Left renal pelvis (tissue), 4 donors: Measurements from ENCODE around the gene TMEM203. TPM values are rescaled to one million over a fixed set of nuclear protein-coding genes. Genes with fewer than 3 reads are reported as not detected.
A peak's percentile ranks its signal among the peaks of the same experiment; 100 is the strongest.

ENCODE experiments used
- DNase-seq, 4 donors: peaks; one replicate each; pipeline ENCODE4 v3.0.0-alpha.2; 2013; ENCODE audit warnings: low read depth in 4 of 4, low spot score in 3 of 4
- polyA plus RNA-seq, 4 donors: library from polyadenylated mRNA; unstranded; fragments of 120-200 nt; gene quantifications; one replicate each; pipeline ENCODE4 v1.2.1, GENCODE V29; 2013; ENCODE audit not compliant: insufficient read length in 4 of 4

TMEM203 gene
- polyA plus RNA-seq, 4 donors, result 39.3 to 46.6 (median 44.9) TPM

GRCh38 chr9:137182836-137183235, 22.6 kb downstream of the TMEM203 start:
- DNase-seq, result no peak

- DNase-seq, result no peak
These were observed 23.8 kb downstream of the TMEM203 start for GRCh38 chr9:137181680-137182079.

DNA sequence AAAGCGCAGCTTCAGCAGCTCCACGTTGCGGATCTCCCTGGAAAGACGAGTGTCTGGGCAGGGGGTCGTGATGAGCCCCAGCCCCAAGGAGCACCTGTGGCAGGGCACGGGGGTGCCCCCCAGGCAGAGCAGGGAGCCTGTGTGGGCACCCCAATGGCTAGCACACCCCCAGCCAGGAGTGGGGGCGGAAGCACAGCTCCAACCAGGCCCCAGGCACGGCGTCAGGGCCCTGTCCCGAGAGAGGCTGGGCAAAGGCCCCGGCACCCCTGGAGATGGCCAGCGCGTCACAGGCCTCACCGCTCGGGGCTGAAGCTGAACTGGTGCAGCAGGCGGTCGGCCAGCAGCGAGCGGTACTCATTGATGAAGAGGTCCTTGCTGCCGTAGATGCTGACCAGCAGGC, 25.0 kb downstream of the TMEM203 start:
- no peak for DNase-seq

GRCh38 chr9:137179761-137180160, 25.7 kb downstream of the TMEM203 start:
- no peak for DNase-seq

- no peak for DNase-seq
These were observed 26.4 kb downstream of the TMEM203 start for GRCh38 chr9:137178939-137179630.

GRCh38 chr9:137178201-137178938, 27.1 kb downstream of the TMEM203 start:
- no peak for DNase-seq

DNA sequence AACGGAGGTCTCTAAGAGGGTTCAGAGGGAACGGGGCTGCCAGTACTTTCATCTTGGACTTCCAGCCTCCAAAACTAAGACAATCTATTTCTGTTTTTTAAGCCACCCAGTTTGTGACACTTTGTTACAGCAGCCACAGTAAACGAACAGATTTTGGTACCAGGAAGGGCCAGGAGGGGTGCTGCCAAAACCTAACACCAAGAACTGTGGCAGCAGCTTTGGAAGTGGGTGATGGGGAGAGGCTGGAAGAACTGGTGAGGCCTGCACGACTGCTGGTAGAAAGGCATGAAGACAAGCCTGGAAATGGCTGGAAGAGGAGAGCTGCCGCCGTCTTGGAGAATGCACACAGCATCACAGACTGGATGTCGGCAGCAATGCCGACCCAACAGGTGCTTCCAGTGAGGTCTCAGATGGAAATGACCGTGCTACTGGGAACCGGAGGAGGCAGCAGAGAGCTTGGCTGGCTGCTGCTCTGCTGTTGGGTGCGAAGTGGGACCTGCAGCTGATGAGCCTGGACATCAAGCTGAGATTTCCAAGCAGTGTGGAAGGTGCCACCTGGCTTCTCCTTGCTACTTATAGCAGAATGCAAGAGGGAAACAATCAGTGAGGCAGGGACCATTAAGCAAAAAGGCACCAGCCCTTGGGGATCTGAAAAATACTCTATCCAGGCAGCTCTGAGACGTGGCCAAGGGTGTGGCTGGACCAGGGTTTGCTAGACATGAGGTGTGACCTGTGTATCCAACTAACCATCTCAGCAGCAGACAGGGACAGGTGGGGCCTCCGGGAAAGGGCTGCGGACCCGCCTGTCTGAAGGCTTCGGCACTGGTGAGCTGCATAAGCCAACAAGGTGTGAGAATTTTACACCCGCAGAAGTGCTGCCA, 28.9 kb downstream of the TMEM203 start:
- no peak for DNase-seq

DNA sequence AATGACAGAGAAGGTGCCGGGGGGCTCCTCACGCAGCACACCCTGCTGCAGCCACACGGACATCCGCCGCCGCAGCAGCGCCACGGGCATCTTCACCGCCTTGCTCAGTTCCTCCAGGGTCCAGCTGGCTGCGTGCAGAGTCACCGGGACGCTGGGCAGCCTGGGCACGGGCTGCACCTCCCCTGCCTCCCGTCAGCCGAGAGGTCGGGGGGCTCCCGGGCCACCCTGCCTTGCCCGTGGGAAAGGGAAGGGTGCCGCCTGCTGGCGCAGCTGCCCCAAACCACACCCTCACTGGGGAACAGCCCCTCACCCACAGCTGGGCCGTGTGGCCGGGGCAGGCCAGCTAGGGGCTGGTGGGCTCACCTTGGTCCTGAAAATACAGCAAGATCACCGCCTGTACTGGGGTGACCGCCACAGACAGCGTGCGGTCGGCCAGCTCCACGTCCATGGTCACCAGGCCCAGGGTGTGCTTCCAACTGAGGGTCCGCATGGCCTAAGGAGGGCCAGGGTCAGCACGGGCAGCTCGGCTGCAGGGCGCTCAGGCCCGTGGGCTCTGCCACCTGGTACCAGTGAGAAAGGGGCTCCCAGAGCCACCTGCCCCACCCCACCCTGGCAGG, 30.0 kb downstream of the TMEM203 start:
- no peak for DNase-seq

GRCh38 chr9:137174722-137175293, 30.6 kb downstream of the TMEM203 start:
- no peak for DNase-seq

DNA sequence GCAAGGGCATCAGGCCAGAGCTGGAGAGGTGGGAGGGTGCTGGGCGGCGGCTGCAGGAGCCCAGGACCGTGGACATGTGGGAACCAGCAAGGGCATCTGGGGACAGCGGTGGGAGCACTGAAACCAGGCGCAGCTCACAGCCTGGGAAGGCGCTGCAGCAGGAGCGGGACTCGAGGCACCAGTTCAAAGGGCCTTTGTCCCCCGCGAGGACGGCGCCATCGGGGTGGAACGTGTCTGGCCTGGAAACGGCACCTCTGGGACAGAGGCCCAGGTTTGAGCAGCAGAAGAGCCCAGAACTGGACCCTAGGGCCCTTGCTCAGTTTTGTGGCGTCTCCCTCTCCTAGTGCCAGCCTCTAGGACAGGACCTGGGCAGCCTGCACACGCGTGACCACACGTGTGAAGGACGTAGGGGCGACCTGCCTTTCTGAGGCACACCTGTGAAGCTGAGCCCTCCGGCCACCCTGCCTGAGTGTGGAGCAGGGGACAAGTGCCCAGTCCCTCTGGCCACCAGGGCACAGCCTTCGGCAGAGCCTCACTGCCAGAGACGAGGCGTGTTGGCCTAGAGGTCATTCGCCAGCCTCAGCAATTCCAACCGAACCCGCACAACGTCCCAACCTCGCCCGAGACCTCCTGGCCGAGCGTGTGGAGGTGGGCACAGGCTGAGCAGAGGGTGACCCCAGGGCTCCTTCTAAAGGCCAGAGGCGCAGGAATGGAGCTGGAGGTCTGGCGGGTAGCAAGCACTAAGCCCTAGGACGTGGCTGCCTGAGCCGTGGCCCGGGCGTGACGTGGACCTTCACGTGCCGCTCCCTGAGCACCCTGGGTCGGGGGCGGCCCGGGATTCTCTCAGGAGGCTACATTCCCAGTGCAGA, 31.4 kb downstream of the TMEM203 start:
- DNase-seq, result no peak

DNA sequence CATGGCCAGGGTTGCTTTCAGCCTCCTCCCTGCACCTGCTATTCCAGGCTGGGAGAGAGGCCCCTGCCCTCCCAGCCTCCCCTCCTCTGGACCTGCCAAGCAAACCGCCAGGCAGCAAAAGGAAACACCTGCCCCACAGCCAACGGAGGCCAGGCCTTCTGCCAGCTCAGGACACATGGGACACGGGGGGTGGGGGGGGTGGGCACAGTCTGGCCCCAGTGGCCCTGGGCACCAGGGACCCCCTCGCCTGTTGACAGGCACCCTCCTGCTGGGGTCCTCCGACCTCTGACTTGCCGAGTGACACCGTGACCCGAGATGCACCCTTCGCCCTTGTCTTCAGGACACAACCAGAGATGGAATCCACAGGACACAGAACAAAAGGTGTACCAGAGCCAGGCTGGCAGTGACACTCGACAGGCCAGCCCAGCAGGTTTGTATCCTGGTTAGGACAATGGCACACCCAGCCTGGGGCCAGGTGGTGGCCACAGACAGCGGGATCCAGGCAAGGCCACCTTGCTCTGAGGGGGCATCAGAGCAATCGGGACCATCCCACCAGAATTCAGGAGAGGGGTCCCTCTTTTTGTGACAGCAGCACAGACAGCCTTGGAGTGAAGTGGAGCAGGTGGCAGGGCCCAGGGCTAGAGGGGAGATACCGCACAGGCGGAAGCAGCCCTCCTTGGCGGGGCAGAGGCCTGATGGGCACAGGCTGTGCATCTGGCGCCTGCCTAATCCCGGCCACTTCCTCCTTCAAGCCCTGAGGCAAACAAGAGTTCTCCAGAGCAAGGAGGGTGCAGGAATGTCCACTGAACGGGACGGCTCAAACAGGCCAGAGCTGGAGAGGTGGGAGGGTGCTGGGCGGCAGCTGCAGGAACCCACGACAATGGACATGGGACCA, 32.3 kb downstream of the TMEM203 start:
- no peak for DNase-seq

DNA sequence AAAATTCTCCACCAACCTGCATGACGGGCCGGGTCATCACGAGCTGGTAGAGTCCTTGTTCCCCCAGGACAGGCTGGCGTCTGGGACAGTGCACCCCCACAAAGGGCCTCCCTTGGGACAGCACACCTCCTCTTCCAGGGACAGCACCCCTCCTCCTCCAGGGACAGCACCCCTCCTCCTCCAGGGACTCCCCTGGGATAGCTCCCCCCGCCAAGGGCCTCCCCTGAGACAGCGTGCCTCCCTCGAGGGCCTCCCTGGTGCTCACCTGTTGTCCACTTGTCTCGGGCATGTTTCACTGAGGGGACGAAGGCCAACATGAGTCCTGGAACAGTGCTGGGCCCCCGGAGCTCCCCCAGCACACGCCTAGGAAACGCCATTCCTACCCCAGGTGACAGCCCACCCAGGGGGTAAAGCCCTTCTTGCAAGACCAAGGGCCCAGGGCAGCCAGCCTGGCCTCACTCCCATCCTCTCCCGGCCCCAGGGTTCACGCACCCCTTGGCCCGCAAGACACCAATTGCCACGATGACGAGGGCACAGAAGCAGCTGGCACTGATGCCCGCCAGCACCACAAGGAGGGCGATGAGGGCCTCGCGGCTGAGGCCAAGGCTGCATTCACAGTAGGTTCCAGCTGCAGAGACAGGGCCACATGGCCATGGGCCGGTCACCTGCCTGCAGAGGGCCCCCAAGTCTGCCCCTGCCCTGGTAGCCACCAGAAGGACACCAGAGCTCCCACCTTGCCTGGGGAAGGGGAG, 34.1 kb downstream of the TMEM203 start:
- DNase-seq, result no peak

GRCh38 chr9:137170486-137171148, 34.8 kb downstream of the TMEM203 start:
- no peak for DNase-seq

- DNase-seq, result no peak
These were observed 35.5 kb downstream of the TMEM203 start, which contains the start of gene LRRC26 for GRCh38 chr9:137169896-137170358. Gene LRRC26, minus strand, starts transcription at chr9:137170051. Its CDS starts 108 bp downstream, at chr9:137169943.

DNA sequence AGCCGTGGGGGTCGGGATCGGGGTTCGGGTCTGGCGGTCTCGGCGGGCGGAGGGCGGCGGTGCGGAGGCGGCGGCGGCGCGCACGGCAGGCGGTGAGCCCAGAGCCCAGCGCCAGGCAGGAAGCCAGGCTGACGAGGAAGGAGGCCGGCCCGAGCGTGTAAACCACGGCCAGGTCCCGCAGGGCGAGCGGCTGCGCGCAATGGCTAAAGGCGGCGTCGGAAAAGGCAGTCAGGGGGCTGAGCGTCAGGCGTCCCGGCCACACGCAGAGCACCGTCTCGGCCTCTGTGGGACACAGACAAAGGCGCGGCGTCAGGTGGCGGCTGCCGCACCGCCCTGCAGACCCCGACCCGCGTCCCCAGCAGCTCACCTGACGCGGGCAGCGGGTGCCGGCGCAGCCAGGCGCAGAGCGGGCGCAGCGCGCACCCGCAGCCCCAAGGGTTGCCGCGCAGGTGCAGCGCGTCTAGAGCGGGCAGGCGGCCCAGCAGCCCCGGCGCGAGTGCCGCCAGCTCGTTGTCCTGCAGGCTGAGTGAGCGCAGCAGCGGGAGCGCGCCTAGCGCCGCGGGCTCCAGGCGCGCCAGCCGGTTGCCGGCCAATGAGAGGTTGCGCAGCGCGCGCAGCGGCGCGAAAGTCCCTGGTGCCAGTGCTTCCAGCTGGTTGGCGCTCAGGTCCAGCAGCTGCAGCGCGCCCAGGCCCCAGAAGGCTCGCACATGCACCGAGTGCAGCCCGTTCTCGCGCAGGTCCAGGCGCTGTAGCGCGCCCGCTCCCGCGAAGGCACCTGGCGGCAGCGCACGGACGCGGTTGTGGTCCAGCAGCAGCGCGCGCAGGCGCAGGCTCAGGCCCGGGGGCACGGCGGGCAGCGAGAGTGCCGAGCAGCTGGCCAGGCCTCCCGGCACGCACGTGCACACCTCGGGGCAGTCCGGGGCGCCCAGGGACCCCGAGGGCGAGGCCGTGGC, 36.3 kb downstream of the TMEM203 start:
- peak in 2 of 4 donors; percentile 19 to 24 for DNase-seq

- no peak for DNase-seq
These were observed 36.9 kb downstream of the TMEM203 start for GRCh38 chr9:137168573-137168903.
